Common myeloid progenitor, CD34-positive (primary cell): ENCODE measurements around the gene RAP1GAP2.

Experiments
- CTCF ChIA-PET: fragments of 350-600 bp; sonication (Branson Sonifier 250); formaldehyde crosslinking; loops from one replicate; lab custom pipeline; 2021; ENCODE audit warnings: antibody characterized with exemption; lab: Charles Lee
- POLR2A ChIA-PET: fragments of 350-600 bp; sonication (Branson Sonifier 250); formaldehyde crosslinking; loops from one replicate; lab custom pipeline; 2021; ENCODE audit warnings: antibody characterized with exemption; lab: Charles Lee
- DNase-seq, 3 donors: peaks; one replicate each; pipeline versions ENCODE4 v3.0.0 to v3.0.0-alpha.2; 2013
- H3K27ac ChIP-seq, 2 experiments: 1 replicate in 1 of 2; 2 replicates in 1 of 2; pipeline ENCODE4 v1.7.0; 2013; ENCODE audit warnings: inconsistent platforms in 2 of 2, low read length in 2 of 2, mild to moderate bottlenecking in 2 of 2, low read depth in 1 of 2, moderate library complexity in 1 of 2; ENCODE audit not compliant: severe bottlenecking in 2 of 2, insufficient read depth in 1 of 2, poor library complexity in 1 of 2
- H3K27me3 ChIP-seq, 5 experiments: replicated peaks in 2 of 5; 1 replicate in 3 of 5; 2 replicates in 2 of 5; pipeline versions ENCODE4 v1.6.1 to v1.7.0; 2013; ENCODE audit warnings: low read length in 4 of 5, mild to moderate bottlenecking in 2 of 5, moderate library complexity in 2 of 5, inconsistent platforms in 1 of 5; ENCODE audit not compliant: insufficient read depth in 5 of 5, control insufficient read depth in 4 of 5
- H3K36me3 ChIP-seq, 4 experiments: 1 replicate in 2 of 4; 2 replicates in 2 of 4; pipeline versions ENCODE4 v1.6.1 to v1.7.0; 2013; ENCODE audit warnings: low read length in 3 of 4, control low read depth in 1 of 4, mild to moderate bottlenecking in 1 of 4; ENCODE audit not compliant: control insufficient read depth in 4 of 4, insufficient read depth in 4 of 4
- H3K4me1 ChIP-seq, 4 experiments: 1 replicate in 3 of 4; 2 replicates in 1 of 4; pipeline versions ENCODE4 v1.6.1 to v1.7.1; 2013; ENCODE audit warnings: low read length in 3 of 4, mild to moderate bottlenecking in 3 of 4, control low read depth in 1 of 4, inconsistent platforms in 1 of 4, moderate library complexity in 1 of 4; ENCODE audit not compliant: control insufficient read depth in 4 of 4, insufficient read depth in 4 of 4; ENCODE audit errors: control extremely low read depth in 1 of 4
- H3K4me3 ChIP-seq, 7 experiments: 1 replicate in 4 of 7; 2 replicates in 3 of 7; pipeline versions ENCODE4 v1.5.1 to v1.7.0; 2013; ENCODE audit warnings: mild to moderate bottlenecking in 7 of 7, low read length in 6 of 7, moderate library complexity in 6 of 7, inconsistent platforms in 2 of 7, low read depth in 2 of 7, control low read depth in 1 of 7; ENCODE audit not compliant: insufficient read depth in 4 of 7, control insufficient read depth in 1 of 7; ENCODE audit errors: extremely low read depth in 1 of 7
- H3K9me3 ChIP-seq, 5 experiments: 1 replicate in 4 of 5; 2 replicates in 1 of 5; pipeline versions ENCODE4 v1.6.1 to v1.7.1; 2013; ENCODE audit warnings: low read length in 4 of 5, mild to moderate bottlenecking in 2 of 5, inconsistent platforms in 1 of 5, low read depth in 1 of 5, moderate library complexity in 1 of 5; ENCODE audit not compliant: control insufficient read depth in 4 of 5, insufficient read depth in 2 of 5; ENCODE audit errors: control extremely low read depth in 1 of 5
- WGBS: methylation state at CpG from one replicate; pipeline ENCODE4 v1.1.5; 2013; ENCODE audit not compliant: insufficient coverage; 5-methylcytosine and 5-hydroxymethylcytosine counted together

Gene RAP1GAP2

GRCh38 chr17:2977157-2977556 lies 180.9 kb downstream of the RAP1GAP2 start:
- DNase-seq, result no peak
- H3K36me3 ChIP-seq, result peaks cover 0 to 21% (median 12%) of the 10 kb centered on the region in 4 experiments
- no CpG with 5 or more reads among the region's 3 CpGs for WGBS

GRCh38 chr17:2978116-2978515 lies 181.9 kb downstream of the RAP1GAP2 start:
- Histone ChIP-seq H3K36me3 (peaks cover 0 to 27% (median 20%) of the 10 kb centered on the region in 4 experiments), H3K9me3 (no peaks in the 10 kb centered on the region), H3K27me3 (no peaks in the 10 kb centered on the region), H3K4me3 (no peak overlapping the region), H3K4me1 (no peaks in the 10 kb centered on the region), H3K27ac (no peak overlapping the region)
- CTCF ChIA-PET, result no interaction called here
- no peak for DNase-seq
- 97% methylated on average over 8 of the region's 9 CpGs for WGBS
- POLR2A ChIA-PET, result no interaction called here

More at GRCh38 chr17:2977157-2977556, 180.9 kb downstream of the RAP1GAP2 start:
- H3K27ac ChIP-seq, result no peak overlapping the region
- CTCF ChIA-PET, result no interaction called here
- no peaks in the 10 kb centered on the region for H3K4me1 ChIP-seq
- POLR2A ChIA-PET, result no interaction called here
- no peak overlapping the region for H3K4me3 ChIP-seq
- H3K9me3 ChIP-seq, result no peaks in the 10 kb centered on the region
- no peaks in the 10 kb centered on the region for H3K27me3 ChIP-seq

- no peak for DNase-seq
- H3K27me3 ChIP-seq, result no peaks in the 10 kb centered on the region
- no peaks in the 10 kb centered on the region for H3K9me3 ChIP-seq
- H3K4me1 ChIP-seq, result no peaks in the 10 kb centered on the region
- 100% methylated on average over 1 of the region's 2 CpGs for WGBS
- ChIA-PET CTCF (no interaction called here), POLR2A (no interaction called here)
- no peak overlapping the region for H3K27ac ChIP-seq
- H3K4me3 ChIP-seq, result no peak overlapping the region
- peaks cover 3 to 28% (median 20%) of the 10 kb centered on the region in 4 experiments for H3K36me3 ChIP-seq
Observed at GRCh38 chr17:2978991-2979390, 182.8 kb downstream of the RAP1GAP2 start.

GRCh38 chr17:2980211-2980903 lies 184.1 kb downstream of the RAP1GAP2 start:
- POLR2A ChIA-PET, result no interaction called here
- peaks cover 8 to 39% (median 30%) of the 10 kb centered on the region in 4 experiments for H3K36me3 ChIP-seq
- H3K4me3 ChIP-seq, result no peak overlapping the region
- CTCF ChIA-PET, result interaction anchor here (1.4 kb wide), 1 partner anchor 14 kb away, joined by 3 read pairs; no protein-coding TSS in a partner anchor
- no peaks in the 10 kb centered on the region for H3K4me1 ChIP-seq
- WGBS, result 98% methylated on average over 12 of the region's 13 CpGs
- no peaks in the 10 kb centered on the region for H3K9me3 ChIP-seq
- no peak overlapping the region for H3K27ac ChIP-seq
- H3K27me3 ChIP-seq, result no peaks in the 10 kb centered on the region
- no peak for DNase-seq

- Histone ChIP-seq H3K4me3 (no peak overlapping the region), H3K27ac (no peak overlapping the region), H3K4me1 (no peaks in the 10 kb centered on the region), H3K27me3 (no peaks in the 10 kb centered on the region), H3K36me3 (peaks cover 12 to 44% (median 34%) of the 10 kb centered on the region in 4 experiments), H3K9me3 (no peaks in the 10 kb centered on the region)
- ChIA-PET POLR2A (no interaction called here), CTCF (interaction anchor here (1.4 kb wide), 1 partner anchor 13 kb away, joined by 3 read pairs; no protein-coding TSS in a partner anchor)
- DNase-seq, result no peak
- 95% methylated on average over 7 of the region's 8 CpGs for WGBS
Observed at GRCh38 chr17:2980904-2981246, 184.6 kb downstream of the RAP1GAP2 start.

- H3K4me3 ChIP-seq, result no peak overlapping the region
- H3K27me3 ChIP-seq, result no peaks in the 10 kb centered on the region
- no peaks in the 10 kb centered on the region for H3K9me3 ChIP-seq
- ChIA-PET POLR2A (no interaction called here), CTCF (no interaction called here)
- 100% methylated on average over 4 of the region's 6 CpGs for WGBS
- no peak overlapping the region for H3K27ac ChIP-seq
- DNase-seq, result no peak
- H3K36me3 ChIP-seq, result peaks cover 13 to 46% (median 34%) of the 10 kb centered on the region in 4 experiments
- no peaks in the 10 kb centered on the region for H3K4me1 ChIP-seq
Observed at GRCh38 chr17:2981325-2981724, 185.1 kb downstream of the RAP1GAP2 start.

- Histone ChIP-seq H3K9me3 (no peaks in the 10 kb centered on the region), H3K4me3 (no peak overlapping the region), H3K27ac (no peak overlapping the region), H3K36me3 (peaks cover 13 to 50% (median 38%) of the 10 kb centered on the region in 4 experiments), H3K4me1 (no peaks in the 10 kb centered on the region), H3K27me3 (no peaks in the 10 kb centered on the region)
- POLR2A ChIA-PET, result no interaction called here
- CTCF ChIA-PET, result no interaction called here
- 98% methylated on average over 17 of the region's 18 CpGs for WGBS
- no peak for DNase-seq
Observed at GRCh38 chr17:2982854-2983253, 186.6 kb downstream of the RAP1GAP2 start.
